Smooth muscle cell (in vitro differentiated cells): ENCODE data around the gene CIPC. TPM values are rescaled to one million over a fixed set of nuclear protein-coding genes. Genes with fewer than 3 reads are reported as not detected.

Experiments
- DNase-seq: peaks from one replicate; lab custom pipeline; 2025; ENCODE audit not compliant: unreplicated experiment; lab: John Stamatoyannopoulos, UW
- H2AFZ ChIP-seq: fragments of 200-600 bp; sonication (generic); 2 replicates; pipeline ENCODE4 v1.6.0; 2016; ENCODE audit warnings: antibody characterized with exemption, low read depth, mild to moderate bottlenecking
- H3F3A ChIP-seq: fragments of 200-600 bp; sonication (generic); 2 replicates; pipeline ENCODE4 v1.6.0; 2017; ENCODE audit warnings: antibody characterized with exemption, low read depth
- H3K27ac ChIP-seq: fragments of 200-600 bp; sonication (generic); 2 replicates; pipeline ENCODE4 v1.5.1; 2016; ENCODE audit warnings: low read depth, mild to moderate bottlenecking
- H3K27me3 ChIP-seq: fragments of 200-600 bp; sonication (generic); 2 replicates; pipeline ENCODE4 v1.6.1; 2016; ENCODE audit warnings: low read depth, mild to moderate bottlenecking
- H3K36me3 ChIP-seq: fragments of 200-600 bp; sonication (generic); 2 replicates; pipeline ENCODE4 v1.5.1; 2016; ENCODE audit warnings: low read depth
- H3K4me1 ChIP-seq: fragments of 200-600 bp; sonication (generic); 2 replicates; pipeline ENCODE4 v1.5.1; 2016; ENCODE audit warnings: low read depth
- H3K4me2 ChIP-seq: fragments of 200-600 bp; sonication (generic); 2 replicates; pipeline ENCODE4 v1.6.0; 2016; ENCODE audit warnings: mild to moderate bottlenecking
- H3K4me3 ChIP-seq: fragments of 200-600 bp; sonication (generic); 2 replicates; pipeline ENCODE4 v1.5.1; 2016; ENCODE audit warnings: mild to moderate bottlenecking
- H3K79me2 ChIP-seq: fragments of 200-600 bp; sonication (generic); 2 replicates; pipeline ENCODE4 v1.6.0; 2016; ENCODE audit warnings: low read depth, mild to moderate bottlenecking
- H3K9ac ChIP-seq: fragments of 200-600 bp; sonication (generic); 2 replicates; pipeline ENCODE4 v1.6.0; 2016; ENCODE audit warnings: low read depth
- H3K9me3 ChIP-seq: fragments of 200-600 bp; sonication (generic); replicated peaks from 2 replicates; pipeline ENCODE4 v1.5.1; 2016; ENCODE audit warnings: low read depth
- H4K20me1 ChIP-seq: fragments of 200-600 bp; sonication (generic); 2 replicates; pipeline ENCODE4 v1.6.0; 2016; ENCODE audit warnings: low read depth
- CTCF ChIP-seq: fragments of 200-600 bp; sonication (generic); IDR thresholded peaks from 2 replicates; pipeline ENCODE4 v1.5.1; 2017; ENCODE audit warnings: borderline replicate concordance, mild to moderate bottlenecking, antibody characterized with exemption; ENCODE audit not compliant: insufficient read depth, poor library complexity, severe bottlenecking
- WGBS: methylation state at CpG from one replicate; pipeline ENCODE4 v1.1.7; 2016; ENCODE audit warnings: low lambda C conversion rate; 5-methylcytosine and 5-hydroxymethylcytosine counted together
- polyA plus RNA-seq: library from polyadenylated mRNA; unstranded; fragments of >200 nt; fragmentation: Nextera tagmentation; extraction: Ambion mirVana; gene quantifications from 2 replicates; pipeline ENCODE4 v1.2.1, GENCODE V29; 2016
- total RNA-seq: library from RNA; depleted of rRNA; stranded (reverse); fragments of >200 nt; gene quantifications from 2 replicates; pipeline ENCODE4 v1.2.3, GENCODE V29; 2014

Gene CIPC
- total and polyA plus RNA-seq, 2 experiments from 2014 or later: 3.6 to 15.1 TPM

DNA sequence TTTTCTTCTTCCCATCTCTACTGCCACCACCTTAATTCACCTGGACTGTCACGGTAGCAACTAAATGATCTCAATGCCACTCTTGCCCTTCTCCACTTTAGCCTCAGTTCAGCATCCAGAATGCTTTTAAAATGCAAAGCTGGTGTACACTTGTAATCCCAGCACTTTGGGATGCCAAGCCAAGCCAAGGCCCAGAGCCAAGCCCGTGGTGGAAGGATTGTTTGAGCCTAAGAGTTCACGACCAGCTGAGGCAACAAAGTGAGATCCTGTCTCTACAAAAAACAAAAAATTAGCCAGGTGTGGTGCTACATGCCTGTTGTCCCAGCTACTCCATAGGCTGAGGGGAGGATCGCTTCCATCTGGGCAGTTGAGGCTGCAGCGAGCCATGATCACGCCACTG is 5.9 kb downstream of the CIPC start:
- peaks cover 42% of the 10 kb centered on the region for H3K79me2 ChIP-seq
- WGBS: 98% methylated on average over 6 of the region's 6 CpGs
- no peak overlapping the region for H3K9ac ChIP-seq
- no peak for TF ChIP-seq CTCF
- H4K20me1 ChIP-seq: peaks cover 7% of the 10 kb centered on the region
- peaks cover 5% of the 10 kb centered on the region for H3F3A ChIP-seq
- DNase-seq: no peak
- H3K27me3 ChIP-seq: no peaks in the 10 kb centered on the region
- H3K36me3 ChIP-seq: no peaks in the 10 kb centered on the region
- no peaks in the 10 kb centered on the region for H3K9me3 ChIP-seq
- peaks cover 32% of the 10 kb centered on the region for H3K4me1 ChIP-seq
- H3K4me3 ChIP-seq: no peak overlapping the region
- no peak overlapping the region for H3K27ac ChIP-seq
- H3K4me2 ChIP-seq: no peak overlapping the region
- no peak overlapping the region for H2AFZ ChIP-seq

DNA sequence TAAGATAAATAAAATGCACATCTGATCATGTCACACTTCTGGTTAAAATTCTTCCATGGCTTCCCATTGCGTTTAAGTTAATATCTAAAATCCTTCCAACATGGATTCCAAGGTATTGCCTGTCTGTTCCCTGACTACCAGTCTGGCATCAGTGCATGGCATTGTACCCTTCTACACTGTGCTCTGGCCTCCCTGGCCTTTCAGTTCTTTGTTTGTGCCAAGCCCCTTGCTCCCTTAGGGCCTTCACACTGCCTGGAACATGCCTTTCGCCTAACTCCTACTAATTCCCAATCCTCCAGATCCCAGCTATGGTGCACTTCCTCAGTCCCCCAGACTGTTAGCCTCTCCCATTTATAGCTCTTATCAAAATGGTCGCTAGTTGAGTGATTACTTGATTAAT is 6.3 kb downstream of the CIPC start:
- Histone ChIP-seq H3K4me1 (peaks cover 29% of the 10 kb centered on the region), H3F3A (peaks cover 9% of the 10 kb centered on the region), H3K9ac (no peak overlapping the region), H3K27ac (no peak overlapping the region), H3K36me3 (no peaks in the 10 kb centered on the region), H2AFZ (no peak overlapping the region), H4K20me1 (peaks cover 7% of the 10 kb centered on the region), H3K9me3 (no peaks in the 10 kb centered on the region), H3K4me3 (no peak overlapping the region), H3K79me2 (peaks cover 41% of the 10 kb centered on the region), H3K4me2 (no peak overlapping the region), H3K27me3 (no peaks in the 10 kb centered on the region)
- DNase-seq: no peak
- WGBS: 67% methylated on average over 3 of the region's 3 CpGs
- TF ChIP-seq CTCF: no peak

DNA sequence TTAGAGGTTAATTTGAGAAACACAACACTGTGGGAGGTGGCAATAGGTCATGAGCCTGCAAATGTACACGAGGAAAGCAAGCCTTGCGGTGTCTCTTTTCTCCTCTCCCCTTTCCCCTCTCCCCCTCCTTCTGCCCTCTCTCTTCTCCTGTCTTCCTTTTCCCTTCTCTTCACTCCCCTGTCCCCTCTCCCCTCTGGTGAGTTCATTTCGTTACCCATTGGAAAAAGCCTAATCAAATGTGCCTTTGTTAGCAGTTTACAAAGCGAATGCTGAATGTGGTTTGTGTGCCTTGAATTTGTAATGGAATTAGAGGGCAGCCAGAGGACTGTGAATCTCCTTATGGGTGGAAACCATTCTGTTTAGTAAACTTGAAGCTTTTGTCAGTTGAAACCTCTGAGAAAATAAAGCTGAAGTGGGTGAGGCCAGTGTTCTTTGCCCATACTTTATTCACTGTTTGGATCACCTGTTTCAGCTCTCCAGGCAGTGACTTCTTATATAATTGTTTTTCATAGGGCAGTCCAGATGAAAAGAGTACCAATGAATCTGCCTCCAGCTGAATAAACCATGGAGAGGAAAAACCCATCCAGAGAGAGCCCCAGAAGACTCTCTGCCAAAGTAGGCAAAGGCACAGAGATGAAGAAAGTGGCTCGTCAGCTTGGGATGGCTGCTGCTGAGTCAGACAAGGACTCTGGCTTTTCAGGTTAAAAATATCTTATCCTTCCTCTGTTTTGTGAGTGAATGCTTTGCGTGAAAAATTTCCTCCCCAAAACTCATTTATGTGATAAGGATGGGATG is 7.3 kb downstream of the CIPC start:
- Histone ChIP-seq H3K4me3 (no peak overlapping the region), H3K27ac (no peak overlapping the region), H3K9me3 (no peaks in the 10 kb centered on the region), H3F3A (peaks cover 6% of the 10 kb centered on the region), H3K4me1 (peaks cover 34% of the 10 kb centered on the region), H3K36me3 (no peaks in the 10 kb centered on the region), H3K9ac (no peak overlapping the region), H2AFZ (no peak overlapping the region), H3K27me3 (no peaks in the 10 kb centered on the region), H3K79me2 (peaks cover 33% of the 10 kb centered on the region), H4K20me1 (peaks cover 7% of the 10 kb centered on the region), H3K4me2 (no peak overlapping the region)
- DNase-seq: no peak
- WGBS: 61% methylated on average over 6 of the region's 6 CpGs
- TF ChIP-seq CTCF: no peak

- Histone ChIP-seq H3K9ac (no peak overlapping the region), H3K79me2 (peaks cover 21% of the 10 kb centered on the region)
- WGBS: 96% methylated on average over 3 of the region's 3 CpGs
These were observed 8.6 kb downstream of the CIPC start for GRCh38 chr14:77106666-77107065.

More at GRCh38 chr14:77106666-77107065, 8.6 kb downstream of the CIPC start:
- H4K20me1 ChIP-seq: peaks cover 7% of the 10 kb centered on the region
- no peak overlapping the region for H3K4me2 ChIP-seq
- peaks cover 9% of the 10 kb centered on the region for H3F3A ChIP-seq
- no peaks in the 10 kb centered on the region for H3K9me3 ChIP-seq
- TF ChIP-seq CTCF: no peak
- H3K4me1 ChIP-seq: peaks cover 45% of the 10 kb centered on the region
- H2AFZ ChIP-seq: no peak overlapping the region
- H3K27me3 ChIP-seq: no peaks in the 10 kb centered on the region
- no peak overlapping the region for H3K4me3 ChIP-seq
- no peak overlapping the region for H3K27ac ChIP-seq
- no peak for DNase-seq
- H3K36me3 ChIP-seq: no peaks in the 10 kb centered on the region
